Pancreas (tissue), 10 donors: ENCODE measurements around the gene XPO6. TPM values are rescaled to one million over a fixed set of nuclear protein-coding genes. Genes with fewer than 3 reads are reported as not detected.

Experiments used
- ATAC-seq, 4 donors: fragments of 200-7000 bp; cut with Tn5 transposase; one replicate each; pipeline versions ENCODE4 v1.8.0 to v1.9.1; 2020; ENCODE audit warnings: mild to moderate bottlenecking in 4 of 4, moderate library complexity in 4 of 4
- DNase-seq, 6 donors: peaks; one replicate each; pipeline ENCODE4 v3.0.0-alpha.2; 2020
- FAIRE-seq: peaks from 2 replicates; lab custom pipeline; 2012; peaks lifted over from hg19 to GRCh38; lab: Jason Lieb, UNC
- H3K27ac ChIP-seq, 4 donors: fragments of 200-600 bp; sonication (generic); 1 replicate in 3 of 4; 2 replicates in 1 of 4; pipeline versions ENCODE4 v1.5.0 to v1.8.0; 2020
- H3K27me3 ChIP-seq, 4 donors: fragments of 200-600 bp; one replicate each; pipeline ENCODE4 v1.8.0; 2021
- H3K36me3 ChIP-seq, 3 donors: fragments of 200-600 bp; sonication (generic) in 1 of 3; one replicate each; pipeline versions ENCODE4 v1.5.0 to v1.8.0; 2020 to 2021
- H3K4me1 ChIP-seq, 3 donors: fragments of 200-600 bp; one replicate each; pipeline ENCODE4 v1.8.0; 2021
- H3K4me3 ChIP-seq, 4 donors: fragments of 200-600 bp; sonication (generic) in 2 of 4; one replicate each; pipeline versions ENCODE4 v1.5.0 to v1.8.0; 2020 to 2021
- H3K9me3 ChIP-seq, 4 donors: fragments of 200-600 bp; one replicate each; pipeline ENCODE4 v1.8.0; 2021
- CTCF ChIP-seq, 4 donors: fragments of 200-600 bp; sonication (generic) in 3 of 4; IDR thresholded peaks; one replicate each; pipeline versions ENCODE4 v1.5.0 to v1.8.0; 2021; ENCODE audit warnings: antibody characterized with exemption in 4 of 4
- WGBS, 2 donors: extraction: QIAGEN DNeasy Blood & Tissue Kit; methylation state at CpG; one replicate each; pipeline ENCODE4 v1.1.7; 2013; 5-methylcytosine and 5-hydroxymethylcytosine counted together
- intact Hi-C, 3 donors: fragments of 100-400 bp; cut with DNase I; formaldehyde crosslinking; loops; one replicate each; pipeline versions ENCODE4 v1.11.1 to v1.14.2; 2022
- polyA plus RNA-seq, 2 donors: library from polyadenylated mRNA; stranded (reverse); fragments of 200-250 nt; gene quantifications; one replicate each; pipeline ENCODE4 v1.2.3, GENCODE V29; 2013
- total RNA-seq, 6 donors: library from RNA; stranded (reverse); fragmentation: NEBNext Ultra II Directional in 4 of 6; extraction: Animal tissue kit (Norgen Biotek cat#: 25700) in 4 of 6; gene quantifications; one replicate each; pipeline versions ENCODE4 v1.2.1 to v1.2.4, GENCODE V29; 2021 to 2023
- donor health status: healthy with polysubstance abuse.
- donor health status: DM: no; HTN: no; CAD: no; lungs with moderate emphysema.
- donor health status: DM: no; HTN: no; CAD: no.
- donor health status: control.
- donor health status: control.
- donor health status: Bipolar disorder and iron deficiency.
- donor health status: DM: yes; HTN: yes; CAD: no.
- donor health status: DM: no; HTN: no; CAD: no.
- donor health status: DM: no; HTN: no; CAD: no.
- donor health status: DM: yes; HTN: yes; CAD: no.

Gene XPO6
- total and polyA plus RNA-seq, 8 donors, result 32.6 to 73.6 (median 38.5) TPM

GRCh38 chr16:28179354-28179753, 32.4 kb downstream of the XPO6 start:
- ATAC-seq (no peak), FAIRE-seq (no peak), DNase-seq (no peak)
- no peak overlapping the region for H3K4me3 ChIP-seq
- H3K27me3 ChIP-seq, result no peaks in the 10 kb centered on the region
- no peaks in the 10 kb centered on the region for H3K36me3 ChIP-seq
- no peak for TF ChIP-seq CTCF (IDR thresholded peaks at IDR 0.05)
- no peak overlapping the region for H3K27ac ChIP-seq
- no peaks in the 10 kb centered on the region for H3K9me3 ChIP-seq
- intact Hi-C loops, result no loop called here
- peaks cover 6 to 37% (median 30%) of the 10 kb centered on the region in 3 donors for H3K4me1 ChIP-seq
- 92 to 96% methylated on average over 1 of the region's 1 CpG for WGBS, 2 donors

GRCh38 chr16:28175715-28176114, 36.0 kb downstream of the XPO6 start:
- H3K9me3 ChIP-seq, result no peaks in the 10 kb centered on the region
- no peaks in the 10 kb centered on the region for H3K36me3 ChIP-seq
- H3K27ac ChIP-seq, result no peak overlapping the region
- DNase-seq (no peak), ATAC-seq (no peak), FAIRE-seq (no peak)
- H3K4me3 ChIP-seq, result no peak overlapping the region
- peaks cover 0 to 5% (median 0%) of the 10 kb centered on the region in 3 donors for H3K4me1 ChIP-seq
- intact Hi-C loops, result no loop called here
- TF ChIP-seq CTCF (IDR thresholded peaks at IDR 0.05), result no peak
- no peaks in the 10 kb centered on the region for H3K27me3 ChIP-seq
- 70 to 75% methylated on average over 5 of the region's 5 CpGs for WGBS, 2 donors

- Histone ChIP-seq H3K4me3 (no peak overlapping the region), H3K9me3 (no peaks in the 10 kb centered on the region), H3K27me3 (no peaks in the 10 kb centered on the region), H3K36me3 (peaks cover 0 to 13% (median 10%) of the 10 kb centered on the region in 3 donors), H3K4me1 (no peaks in the 10 kb centered on the region), H3K27ac (no peak overlapping the region)
- intact Hi-C loops, result no loop called here
- ATAC-seq (no peak), FAIRE-seq (no peak), DNase-seq (no peak)
- 79 to 85% methylated on average over 9 of the region's 9 CpGs for WGBS, 2 donors
- TF ChIP-seq CTCF (IDR thresholded peaks at IDR 0.05), result no peak
Observed at GRCh38 chr16:28172336-28172735, 39.4 kb downstream of the XPO6 start.

GRCh38 chr16:28171816-28172215, 39.9 kb downstream of the XPO6 start:
- WGBS, 2 donors, result 93% methylated on average over 2 of the region's 2 CpGs
- Histone ChIP-seq H3K27ac (no peak overlapping the region), H3K4me1 (no peaks in the 10 kb centered on the region), H3K9me3 (no peaks in the 10 kb centered on the region), H3K4me3 (no peak overlapping the region), H3K27me3 (no peaks in the 10 kb centered on the region), H3K36me3 (peaks cover 0 to 16% (median 10%) of the 10 kb centered on the region in 3 donors)
- FAIRE-seq, result no peak
- intact Hi-C loops, result no loop called here
- no peak for ATAC-seq
- TF ChIP-seq CTCF (IDR thresholded peaks at IDR 0.05), result no peak
- no peak for DNase-seq

GRCh38 chr16:28168991-28169554, 42.7 kb downstream of the XPO6 start:
- 93 to 96% methylated on average over 6 of the region's 6 CpGs for WGBS, 2 donors
- intact Hi-C loops, result no loop called here
- TF ChIP-seq CTCF (IDR thresholded peaks at IDR 0.05), result no peak
- no peaks in the 10 kb centered on the region for H3K9me3 ChIP-seq
- peaks cover 0 to 2% (median 0%) of the 10 kb centered on the region in 3 donors for H3K4me1 ChIP-seq
- DNase-seq, result no peak
- no peak overlapping the region for H3K4me3 ChIP-seq
- H3K27ac ChIP-seq, result no peak overlapping the region
- no peak for FAIRE-seq
- no peaks in the 10 kb centered on the region for H3K27me3 ChIP-seq
- peaks cover 0 to 16% (median 10%) of the 10 kb centered on the region in 3 donors for H3K36me3 ChIP-seq
- ATAC-seq, result no peak
